SW 1271 (cell line): Measurements from ENCODE around the gene RGS10.

Source experiments
- DNase-seq, 2 experiments: peaks; one replicate each; lab custom pipeline; 2025; lab: John Stamatoyannopoulos, UW

RGS10 gene

DNA sequence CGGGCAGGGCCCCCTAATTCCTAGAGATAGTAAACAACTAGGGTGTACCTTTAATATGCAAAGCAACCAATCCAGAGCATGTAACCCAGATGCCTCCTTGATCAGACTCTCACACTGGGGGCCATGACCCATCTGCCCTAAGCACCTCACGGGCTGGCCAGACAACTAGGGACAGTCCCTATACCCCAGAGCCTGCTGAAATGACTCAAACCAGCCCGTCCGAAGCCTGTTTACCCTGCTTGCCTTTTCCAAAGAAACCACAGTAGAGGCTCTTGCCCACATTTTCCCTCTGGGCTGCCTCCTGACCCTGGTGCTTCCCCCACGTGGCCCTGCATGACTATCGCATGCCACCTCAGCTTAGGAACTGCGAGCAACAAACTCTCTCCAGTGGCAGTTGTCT is 46.2 kb downstream of the RGS10 start:
- DNase-seq, result no peak

DNA sequence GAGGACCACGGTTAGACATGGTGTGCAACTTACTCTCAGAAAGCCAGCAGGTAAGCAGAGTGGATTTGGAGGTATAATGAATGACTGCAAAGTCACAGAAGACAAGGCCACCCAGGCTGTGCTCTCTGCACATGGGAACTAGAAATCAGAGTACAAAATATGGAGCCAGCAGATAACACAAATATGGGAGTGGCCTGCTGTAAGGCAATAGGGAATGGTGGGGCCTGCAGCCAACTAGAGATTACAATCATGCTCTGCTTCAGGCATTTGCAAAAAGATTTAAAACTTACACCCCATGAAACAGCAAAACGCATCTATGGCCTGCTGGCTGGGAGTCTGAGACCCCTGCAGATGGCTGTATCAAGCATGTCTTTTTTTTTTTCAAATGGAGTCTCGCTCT is 47.0 kb downstream of the RGS10 start:
- no peak for DNase-seq

DNA sequence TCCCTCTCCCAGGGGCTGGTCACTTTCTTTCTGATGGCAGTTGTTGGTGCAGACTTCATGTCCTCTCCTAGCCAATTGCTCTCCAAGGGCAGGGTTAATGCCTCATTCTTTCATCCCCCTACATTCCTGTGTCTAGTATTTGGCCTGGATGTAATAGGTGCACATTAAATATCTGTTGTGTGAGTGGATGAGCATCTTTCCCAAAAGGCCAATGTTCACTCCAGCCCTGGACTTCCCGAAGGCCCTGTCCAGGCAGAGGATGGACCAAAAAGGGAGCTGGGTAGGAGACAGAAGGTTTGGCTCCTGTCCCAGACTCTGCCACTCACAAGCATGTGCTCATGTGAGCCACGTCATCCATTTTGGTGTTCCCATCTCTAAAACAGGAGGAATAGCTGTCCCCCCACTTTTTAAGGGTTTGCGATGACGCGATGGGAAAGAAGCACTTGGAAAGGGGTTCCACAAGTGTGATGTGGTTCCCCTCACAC is 47.5 kb downstream of the RGS10 start:
- DNase-seq, result no peak

DNA sequence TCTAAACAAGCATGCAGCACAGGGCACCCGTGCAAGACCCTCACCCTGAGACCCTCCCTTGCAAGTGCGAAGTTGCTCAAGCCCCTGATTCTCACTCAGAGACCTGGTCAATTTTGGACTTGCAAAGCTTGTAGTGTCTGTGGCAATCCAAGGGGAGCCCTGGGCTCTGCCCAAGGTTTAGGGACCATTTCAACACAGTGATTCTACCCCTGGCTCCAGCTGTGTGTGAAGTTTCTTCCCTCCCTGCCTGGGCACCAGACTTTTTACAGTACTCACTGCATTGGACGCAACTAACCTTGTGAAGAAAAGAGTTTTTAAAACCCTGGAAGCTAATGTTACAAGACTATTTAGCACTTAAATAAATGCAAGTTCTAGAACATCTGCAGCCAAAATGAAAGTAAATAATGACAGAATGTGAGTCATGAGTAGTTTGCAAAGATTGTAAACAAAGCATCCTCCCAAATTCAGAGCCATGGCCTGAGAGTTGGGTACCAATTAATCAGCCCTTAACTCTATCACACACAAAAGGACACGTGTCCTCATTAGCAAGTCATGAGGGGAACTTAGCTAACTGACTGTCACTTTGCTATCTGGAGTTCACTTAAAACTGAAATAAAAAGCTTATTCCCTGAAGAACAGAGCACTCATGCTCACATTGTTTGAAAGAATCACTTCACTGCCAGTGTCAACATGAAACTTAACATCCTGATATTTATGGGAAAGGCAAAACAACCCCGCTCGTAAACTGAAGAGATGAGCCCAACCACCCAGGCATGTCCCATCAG is 48.1 kb downstream of the RGS10 start:
- DNase-seq, result no peak

DNA sequence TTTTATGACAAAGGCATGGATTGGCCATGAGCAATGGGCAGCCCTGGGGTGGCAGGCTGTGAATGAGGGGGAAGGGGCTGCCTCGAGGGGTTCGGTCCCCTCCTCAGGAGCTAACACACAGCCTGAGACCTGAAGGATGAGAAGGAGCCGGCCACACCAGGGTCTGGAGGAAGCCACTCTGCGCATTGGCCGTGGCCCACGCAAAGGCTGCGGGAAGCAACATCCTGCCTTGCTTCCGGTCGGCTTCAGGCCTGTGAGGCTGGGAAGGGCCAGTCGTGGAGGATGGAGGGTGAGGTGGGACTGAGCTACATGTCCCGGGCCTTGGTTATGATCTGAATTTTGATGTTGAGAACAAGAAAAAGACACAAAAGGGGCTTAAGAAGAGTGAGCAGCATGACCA is 49.4 kb downstream of the RGS10 start:
- no peak for DNase-seq

DNA sequence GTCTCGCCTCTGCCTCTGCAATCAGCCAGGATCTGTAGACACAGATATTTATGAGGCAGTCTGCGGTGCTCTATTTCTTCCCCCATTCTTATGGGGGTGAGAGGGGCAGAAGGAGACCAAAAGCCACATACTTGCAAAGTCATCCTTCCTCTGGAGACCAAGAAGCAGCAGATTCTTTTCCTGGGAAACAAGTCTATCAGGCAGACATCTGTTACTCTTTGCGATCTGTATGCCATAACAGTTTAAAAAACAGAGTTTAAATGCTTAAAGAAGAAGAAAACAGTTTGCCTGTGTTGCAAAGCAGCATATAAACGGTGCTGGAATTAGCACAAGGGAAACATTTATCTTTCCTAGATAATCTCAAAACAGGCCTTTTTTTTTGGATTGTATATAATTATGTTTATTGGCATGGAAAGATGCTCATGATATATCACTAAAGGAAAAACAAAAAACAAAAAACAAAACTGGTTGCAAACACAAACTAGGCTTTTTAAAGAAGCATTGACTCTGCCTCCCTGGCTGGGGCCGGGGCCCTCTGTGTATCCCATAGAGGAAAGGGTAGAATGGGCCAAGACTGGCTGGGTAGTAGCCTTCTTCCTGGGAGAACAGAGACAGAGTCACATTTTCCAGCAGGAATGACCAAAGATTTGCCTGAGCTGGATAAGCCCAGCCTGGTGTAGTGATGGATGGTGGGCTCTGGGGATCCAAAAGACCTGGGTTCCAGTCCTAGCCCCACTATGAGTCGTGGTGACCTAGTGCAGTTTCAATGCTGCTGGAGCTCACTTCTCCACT is 50.4 kb downstream of the RGS10 start:
- DNase-seq, result no peak

DNA sequence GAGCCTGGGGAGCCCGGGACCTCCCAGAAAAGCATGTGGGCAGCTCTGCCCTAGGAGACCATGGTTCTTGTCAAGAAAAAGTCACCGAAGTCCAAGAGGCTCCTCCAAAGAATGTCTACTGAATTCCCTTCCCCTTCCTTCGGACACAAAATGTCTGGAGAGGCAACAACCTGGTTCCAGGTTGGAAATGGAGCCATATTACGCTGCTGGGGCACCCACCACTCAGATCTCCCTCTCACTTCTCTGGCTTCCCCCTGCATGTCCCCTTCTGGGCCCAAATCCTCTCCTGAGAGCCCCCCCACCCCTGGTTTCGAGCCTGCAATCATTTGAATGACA is 52.6 kb downstream of the RGS10 start:
- no peak for DNase-seq

DNA sequence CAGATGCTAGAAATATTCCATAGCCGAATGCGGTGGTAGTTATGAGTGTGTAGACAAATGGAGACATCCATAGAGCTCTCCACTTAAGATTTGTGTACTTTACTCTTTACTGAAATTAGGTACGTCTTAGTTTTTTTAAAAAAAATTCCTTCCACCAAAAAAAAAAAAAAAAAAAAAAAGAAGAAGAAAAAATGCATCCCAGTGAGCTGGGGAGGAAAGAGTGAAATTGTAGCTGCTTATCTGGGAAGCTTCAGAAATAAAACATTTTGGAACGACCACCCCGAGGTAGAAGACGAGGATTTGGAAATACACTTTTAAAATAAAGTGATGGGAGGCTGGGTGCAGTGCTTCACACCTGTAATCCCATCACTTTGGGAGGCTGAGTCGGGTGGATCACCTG is 53.8 kb downstream of the RGS10 start:
- DNase-seq, result no peak

DNA sequence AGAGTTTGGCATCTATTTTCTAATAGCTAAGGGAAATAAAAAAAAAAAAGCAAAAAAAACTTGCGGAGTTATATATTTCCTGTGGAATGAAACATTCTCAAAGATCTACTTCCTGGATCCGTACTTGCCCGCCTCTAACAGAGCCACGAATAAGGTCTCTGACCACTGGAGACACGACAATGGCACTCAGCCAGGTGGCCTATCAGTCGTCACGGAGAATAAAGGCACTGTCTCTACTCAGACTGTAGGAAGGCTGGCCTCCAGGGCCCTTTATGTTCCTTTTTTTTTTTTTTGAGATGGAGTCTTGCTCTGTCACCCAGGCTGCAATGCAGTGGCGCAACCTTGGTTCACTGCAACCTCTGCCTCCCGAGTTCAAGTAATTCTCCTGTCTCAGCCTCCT is 58.7 kb downstream of the RGS10 start:
- no peak for DNase-seq

DNA sequence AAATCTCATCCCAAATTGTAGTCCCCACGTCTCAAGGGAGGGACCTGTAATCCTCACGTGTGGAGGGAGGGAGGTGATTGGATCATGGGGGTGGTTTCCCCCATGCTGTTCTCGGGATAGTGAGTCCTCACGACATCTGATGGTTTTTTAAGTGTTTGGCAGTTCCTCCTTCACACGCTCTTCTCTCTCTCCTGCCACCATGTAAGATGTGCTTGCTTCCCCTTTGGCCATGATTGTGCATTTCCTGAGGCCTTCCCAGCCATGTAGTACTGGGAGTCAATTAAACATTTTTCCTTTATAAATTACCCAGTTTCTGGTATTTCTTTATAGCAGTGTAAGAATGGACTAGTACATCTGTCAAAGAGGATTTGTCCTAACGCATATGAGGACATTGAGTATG is 59.5 kb downstream of the RGS10 start:
- no peak for DNase-seq

DNA sequence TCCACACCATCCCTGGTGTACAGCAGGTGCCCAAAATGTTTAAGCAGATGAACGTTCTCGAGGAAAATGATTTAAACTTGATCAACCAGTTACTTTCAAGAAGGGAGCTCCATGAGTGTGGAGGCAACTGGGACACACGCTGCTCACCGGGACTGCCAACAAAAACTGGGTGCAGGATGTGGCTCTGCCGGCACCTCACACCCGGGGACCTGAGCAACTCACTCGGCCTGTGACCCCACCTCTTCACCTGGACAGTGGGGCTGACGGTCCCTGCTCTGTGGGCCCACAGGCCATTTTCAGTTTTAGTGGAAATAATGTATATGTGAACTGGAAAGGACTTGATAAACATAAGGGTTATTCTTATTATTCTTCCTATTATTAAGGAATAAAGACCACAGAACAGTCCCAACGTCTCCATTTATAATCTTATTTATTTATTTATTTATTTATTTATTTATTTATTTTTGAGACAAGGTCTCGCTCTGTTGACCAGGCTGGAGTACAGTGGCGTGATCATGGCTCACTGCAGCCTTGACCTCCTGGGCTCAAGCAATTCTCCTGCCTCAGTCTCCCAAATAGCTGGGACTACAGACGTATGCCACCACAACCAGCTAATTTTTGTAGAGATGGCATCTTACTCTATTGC is 60.6 kb downstream of the RGS10 start:
- DNase-seq, result no peak

DNA sequence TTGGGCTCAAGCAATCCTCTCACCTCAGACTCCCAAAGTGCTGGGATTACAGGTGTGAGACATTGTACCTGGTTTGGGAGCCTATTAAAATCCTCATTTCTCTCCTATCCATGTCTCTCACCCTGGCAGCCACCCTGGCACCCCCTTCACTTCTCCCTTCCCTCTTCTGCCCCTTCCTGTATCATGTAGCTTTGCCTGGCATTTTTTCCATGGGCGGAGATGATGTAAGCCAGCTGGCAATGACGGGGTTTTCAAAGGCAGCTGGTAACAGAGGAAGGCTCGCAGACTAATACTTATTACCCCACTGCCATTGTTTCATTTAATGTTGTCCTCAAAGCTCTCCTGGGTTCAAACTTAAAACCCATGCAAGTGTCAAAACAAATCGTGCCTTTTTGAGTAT is 61.9 kb downstream of the RGS10 start:
- DNase-seq, result no peak

DNA sequence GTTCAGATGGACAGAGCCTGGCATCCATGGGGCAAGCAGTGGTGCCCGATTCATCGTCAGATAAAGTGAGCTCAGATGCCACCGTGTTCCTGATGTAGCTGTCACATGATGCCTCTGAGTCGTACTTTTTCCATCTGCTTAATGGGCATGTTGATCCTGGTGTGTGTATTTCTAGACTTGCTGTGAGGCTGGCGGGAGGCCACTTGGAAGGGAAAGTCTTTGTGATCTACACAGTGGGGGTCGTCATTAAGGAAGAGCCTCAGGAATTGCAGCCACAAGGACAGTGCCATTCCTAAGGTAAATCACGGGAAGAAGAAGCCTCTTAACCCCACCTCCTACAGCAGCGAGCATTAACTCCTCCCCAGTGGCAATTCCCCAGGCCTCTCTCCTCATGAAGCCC is 63.0 kb downstream of the RGS10 start:
- DNase-seq, result no peak

DNA sequence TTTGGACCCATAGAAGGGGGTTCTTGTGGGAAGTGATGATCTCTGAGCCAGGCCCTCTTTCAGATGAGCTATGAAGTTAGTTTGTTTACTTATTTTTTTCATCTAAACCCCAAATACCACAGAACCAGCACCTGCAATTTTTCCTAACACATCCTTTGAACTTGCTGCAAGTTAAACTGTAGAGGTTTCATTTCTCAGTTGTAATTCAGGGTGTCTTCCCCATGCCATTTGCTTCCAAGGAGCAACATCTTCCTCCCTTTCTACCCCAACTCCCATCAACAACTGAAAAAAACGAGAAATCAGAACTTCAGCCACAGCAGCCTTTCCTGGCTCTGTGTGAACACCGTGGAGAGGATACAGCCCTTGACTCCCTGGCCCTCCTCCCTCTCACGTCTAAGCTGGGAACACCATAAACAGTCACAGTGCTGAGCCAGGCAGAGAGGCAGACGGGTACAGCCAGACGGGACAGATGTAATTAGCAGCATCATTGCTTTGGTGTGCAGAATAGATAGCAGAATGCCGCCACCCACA is 63.6 kb downstream of the RGS10 start:
- DNase-seq, result no peak

DNA sequence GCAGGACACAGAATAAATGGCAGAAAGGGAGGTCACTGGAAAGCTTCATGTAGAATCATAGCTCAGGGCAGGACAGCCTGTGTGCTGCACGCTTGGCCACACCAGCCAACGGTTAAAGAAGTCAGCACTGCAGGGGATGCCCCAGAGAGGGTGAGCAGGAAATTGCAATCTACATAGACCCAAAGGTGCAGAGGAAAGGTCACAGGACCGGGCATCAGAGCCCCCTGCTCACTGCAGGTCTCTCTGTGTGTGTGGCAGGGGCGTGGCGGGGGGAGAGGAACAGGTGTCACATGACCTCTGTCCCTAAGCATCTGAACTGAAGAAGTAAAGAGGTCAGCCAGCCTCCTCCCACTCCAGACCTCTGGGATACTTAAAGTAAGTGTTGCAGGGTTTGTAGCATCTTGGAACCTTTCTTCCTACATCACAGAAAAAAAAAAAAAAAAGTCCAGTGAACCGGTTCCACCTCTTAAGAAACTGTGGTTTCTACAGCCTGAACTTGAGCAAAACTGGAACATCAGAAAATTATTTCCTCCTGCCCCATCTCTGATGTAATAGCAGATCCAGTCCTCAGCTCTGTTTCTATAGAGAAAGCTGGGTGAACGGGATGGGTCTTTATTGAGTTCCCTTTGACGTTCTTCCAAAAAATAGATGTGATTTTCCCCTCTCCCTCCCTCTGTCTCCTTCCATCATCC is 64.3 kb downstream of the RGS10 start:
- DNase-seq, result no peak

DNA sequence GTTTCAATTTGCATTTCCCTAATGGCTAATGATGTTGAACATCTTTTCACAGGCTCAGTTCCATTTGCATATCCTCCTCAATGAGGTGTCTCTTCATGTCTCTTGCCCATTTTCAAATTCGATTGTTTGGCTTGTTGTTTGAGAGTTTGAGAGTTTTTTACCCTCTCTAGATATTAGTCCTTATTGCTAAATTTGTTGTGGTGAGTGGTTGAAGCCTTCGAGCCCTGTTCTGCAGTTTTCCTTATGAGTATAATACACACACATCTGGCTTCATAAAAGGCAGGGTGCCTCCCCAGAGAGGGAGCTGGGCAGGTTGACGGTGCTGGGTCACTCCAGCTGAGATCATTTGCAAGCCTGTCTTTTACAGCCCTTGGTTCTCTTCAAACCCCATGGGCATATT is 65.1 kb downstream of the RGS10 start:
- DNase-seq, result no peak

DNA sequence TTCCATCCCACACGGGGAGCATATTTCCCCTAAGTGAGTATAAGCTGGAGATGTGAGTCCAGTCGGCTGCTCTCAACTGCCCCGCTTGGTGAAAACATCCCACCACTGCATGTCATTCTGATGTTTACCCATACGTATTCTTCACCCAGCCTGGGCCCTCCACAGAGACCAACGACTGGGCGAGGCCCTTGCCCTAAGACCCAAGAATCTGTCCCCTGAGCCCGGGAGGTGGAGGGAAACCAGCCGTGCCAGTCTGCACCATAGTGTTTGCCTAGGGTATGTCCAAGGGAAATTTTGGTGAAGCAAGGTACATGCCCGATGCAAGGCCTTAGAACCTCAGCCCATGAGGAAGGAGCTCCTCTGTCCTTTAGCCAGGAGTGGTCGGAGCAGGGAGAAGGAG is 67.9 kb downstream of the RGS10 start:
- no peak for DNase-seq

DNA sequence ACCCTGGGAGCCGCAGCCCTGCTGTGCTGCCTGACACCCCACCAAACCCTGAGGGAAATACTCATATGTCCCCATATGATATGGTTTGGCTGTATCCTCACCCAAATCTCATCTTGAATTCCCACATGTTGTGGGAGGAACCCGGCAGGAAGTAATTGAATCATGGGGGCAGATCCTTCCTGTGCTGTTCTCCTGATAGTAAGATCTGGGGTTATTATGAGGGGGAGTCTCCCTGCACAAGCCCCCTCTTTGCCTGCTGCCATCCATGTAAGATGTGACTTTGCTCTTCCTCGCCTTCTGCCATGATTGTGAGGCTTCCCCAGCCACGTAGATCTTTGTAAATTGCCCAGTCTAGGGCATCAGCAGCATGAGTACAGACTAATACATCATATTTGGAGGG is 68.7 kb downstream of the RGS10 start:
- DNase-seq, result no peak

DNA sequence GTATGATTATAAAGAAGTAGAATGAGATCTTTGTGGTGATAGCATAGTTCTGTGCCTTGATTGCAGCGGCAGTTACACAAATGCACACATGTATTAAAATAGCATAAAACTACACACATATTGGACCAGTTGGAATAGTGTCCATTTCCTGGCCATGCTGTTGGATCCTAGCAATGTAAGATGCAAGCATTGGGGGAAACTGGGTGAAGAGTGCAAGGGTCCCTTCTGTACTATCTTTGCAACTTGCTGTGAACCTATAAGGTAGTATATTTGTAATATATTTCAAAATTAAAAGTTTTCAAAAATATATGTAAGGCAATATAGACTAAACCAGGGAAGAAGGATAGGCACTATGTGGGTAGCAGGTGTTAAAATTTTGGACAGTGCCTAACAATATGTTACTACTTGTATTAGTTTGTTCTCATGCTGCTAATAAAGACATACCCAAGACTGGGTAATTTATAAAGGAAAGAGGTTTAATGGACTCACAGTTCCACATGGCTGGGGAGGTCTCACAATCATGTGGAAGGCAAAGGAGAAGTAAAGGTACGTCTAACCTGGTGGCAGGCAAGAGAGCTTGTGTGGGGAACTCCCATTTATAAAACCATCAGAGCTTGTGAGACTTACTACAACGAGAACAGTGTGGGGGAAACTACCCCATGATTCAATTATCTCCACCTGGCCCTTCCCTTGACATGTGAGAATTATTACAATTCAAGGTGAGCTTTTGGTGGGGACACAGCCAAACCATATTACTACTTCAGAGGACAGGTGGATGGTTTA is 71.4 kb downstream of the RGS10 start:
- DNase-seq, result no peak

DNA sequence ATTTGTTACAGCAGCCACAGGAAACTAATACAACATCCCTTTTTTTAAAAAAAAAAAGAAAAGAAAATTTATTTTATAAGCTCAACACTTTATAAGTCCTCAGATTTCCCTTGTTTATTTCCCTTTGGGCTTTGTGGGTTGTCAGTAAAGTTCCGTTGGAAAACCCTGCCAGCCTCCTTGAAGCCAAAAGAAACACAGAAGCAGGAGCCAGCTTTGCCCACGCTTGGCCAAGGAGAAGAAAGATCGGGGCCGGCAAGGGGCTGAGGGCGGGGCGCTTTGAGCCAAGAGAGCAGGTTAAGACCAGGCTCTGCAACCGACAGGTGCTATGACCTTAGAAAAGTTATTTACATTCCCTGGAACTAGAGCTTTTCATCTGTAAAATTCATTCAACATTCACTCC is 72.7 kb downstream of the RGS10 start:
- no peak for DNase-seq

DNA sequence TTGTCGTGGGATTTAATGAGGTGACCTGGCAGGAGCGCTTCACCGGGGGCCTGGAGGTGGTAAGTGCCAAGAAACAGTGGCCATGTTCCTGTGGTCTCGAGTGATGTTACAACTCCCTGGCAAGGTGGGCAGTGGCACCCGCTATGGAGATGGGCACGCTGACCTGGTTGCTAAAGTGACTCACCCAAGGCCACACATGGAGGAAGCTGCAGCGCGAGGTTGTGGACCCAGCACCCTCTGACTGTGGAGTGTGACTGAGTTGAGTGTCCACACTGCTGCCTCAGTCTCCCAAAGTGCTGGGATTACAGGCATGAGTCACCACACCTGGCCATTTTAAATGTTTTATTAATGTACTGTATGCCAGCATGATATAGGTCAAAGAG is 73.2 kb downstream of the RGS10 start:
- no peak for DNase-seq
